ENCODE measurements around the gene METTL23. TPM values are rescaled to one million over a fixed set of nuclear protein-coding genes. Genes with fewer than 3 reads are reported as not detected.

METTL23 gene
- total and polyA plus RNA-seq, 2 of the 8 experiments (the other 6 are each of a cell fraction or from before 2014, with no cell fraction given) = 36.1 to 60.2 TPM

GRCh38 chr17:76688165-76688622 lies 38.4 kb upstream of the METTL23 start:
- Histone ChIP-seq H4K8ac (ENCODE audit: extremely low read depth, insufficient read depth, low read length) (no peak overlapping the region), H2BK20ac (ENCODE audit: low read length) (no peak overlapping the region), H3K9ac (replicated peaks in 1 of 4; ENCODE audit: extremely low read depth in 1 of 4, low read depth in 3 of 4, low read length in 3 of 4) (no peak overlapping the region), H4K20me1 (replicated peaks in 1 of 2; ENCODE audit: control insufficient read depth in 1 of 2, insufficient read depth in 2 of 2, low read length in 2 of 2) (peaks cover 0 to 2% of the 10 kb centered on the region in 2 experiments), H2BK120ac (replicated peaks; ENCODE audit: low read depth, low read length) (no peak overlapping the region), H3K27me3 (replicated peaks in 1 of 4; ENCODE audit: control insufficient read depth in 3 of 4, extremely low read depth in 1 of 4, insufficient read depth in 3 of 4, low read length in 3 of 4) (no peaks in the 10 kb centered on the region; a peak in 1 of 7 replicates), H4K91ac (replicated peaks; ENCODE audit: insufficient read length, low read length) (no peak overlapping the region), H2AK5ac (ENCODE audit: low read depth, low read length) (no peak overlapping the region), H2BK15ac (ENCODE audit: low read length) (no peak overlapping the region), H3K9me3 (ENCODE audit: insufficient read depth in 2 of 2, low read depth in 1 of 2, low read length in 1 of 2) (no peaks in the 10 kb centered on the region), H3K27ac (ENCODE audit: low read depth, low read length) (no peak overlapping the region), H3K4me2 (ENCODE audit: insufficient read depth in 1 of 2, low read depth in 2 of 2, low read length in 2 of 2) (no peak overlapping the region), H3K4ac (replicated peaks; ENCODE audit: insufficient read length, low read depth, low read length) (no peak overlapping the region), H2AFZ (ENCODE audit: low read length) (no peak overlapping the region), H3K4me1 (replicated peaks in 1 of 4; ENCODE audit: control insufficient read depth in 3 of 4, insufficient read depth in 4 of 4, low read length in 3 of 4) (peaks cover 0 to 21% (median 11%) of the 10 kb centered on the region in 4 experiments; a peak in 6 of 7 replicates), H2BK5ac (ENCODE audit: low read depth, low read length) (no peak overlapping the region), H3K79me2 (ENCODE audit: control insufficient read depth in 1 of 2, insufficient read depth in 2 of 2, low read length in 2 of 2) (no peaks in the 10 kb centered on the region), H3K56ac (replicated peaks; ENCODE audit: insufficient read length, low read depth, low read length) (no peak overlapping the region), H3K23ac (ENCODE audit: insufficient read length) (no peak overlapping the region), H4K5ac (ENCODE audit: insufficient read length, low read depth, low read length) (no peak overlapping the region), H3K79me1 (ENCODE audit: low read depth, low read length) (no peaks in the 10 kb centered on the region), H3K18ac (ENCODE audit: extremely low read depth, low read length) (no peak overlapping the region), H3K14ac (ENCODE audit: insufficient read length) (no peak overlapping the region), H2BK12ac (ENCODE audit: low read depth, low read length) (no peak overlapping the region), H3K4me3 (ENCODE audit: extremely low read depth in 1 of 4, insufficient read depth in 2 of 4, low read depth in 3 of 4, low read length in 4 of 4) (no peak overlapping the region), H3K36me3 (ENCODE audit: control insufficient read depth in 2 of 4, insufficient read depth in 4 of 4, low read length in 3 of 4) (no peaks in the 10 kb centered on the region), H3K23me2 (ENCODE audit: low read depth, low read length) (no peaks in the 10 kb centered on the region)
- FAIRE-seq (no peak), DNase-seq (ENCODE audit: low read depth in 1 of 2, low spot score in 2 of 2) (no peak)
- ChIA-PET CTCF (ENCODE audit: partially characterized antibody) (interaction anchor here (0.9 to 13.1 kb wide), 7 partner anchors 10 to 64 kb away, joined by 3 to 155 read pairs (median 4); partner anchors contain the start of genes JMJD6, METTL23 and MXRA7), POLR2A (ENCODE audit: partially characterized antibody) (interaction anchor here (0.8 to 2.7 kb wide), 3 partner anchors 17 to 117 kb away, joined by 3 to 12 read pairs (median 3); no protein-coding TSS in a partner anchor)
- 90% methylated on average over 11 of the region's 11 CpGs; no CpG with 5 or more reads in 1 of the 2 experiments for WGBS, 2 experiments (ENCODE audit: extremely low coverage in 1 of 2, insufficient coverage in 1 of 2, insufficient read length in 1 of 2, insufficient replicate concordance in 2 of 2, low coverage in 1 of 2, low lambda C conversion rate in 2 of 2, missing lambda C conversion rate in 1 of 2)
- no peak for TF ChIP-seq CBX5 (IDR thresholded peaks at IDR 0.05; ENCODE audit: low read depth, low read length)
- no peak for TF ChIP-seq HDAC6 (IDR thresholded peaks at IDR 0.05; ENCODE audit: low read depth, low read length)
- TF ChIP-seq NRF1 (IDR thresholded peaks at IDR 0.05; ENCODE audit: low read depth, low read length) = no peak
- no peak for TF ChIP-seq ZNF274 (IDR thresholded peaks at IDR 0.05; ENCODE audit: borderline replicate concordance, extremely low read depth, low read length)
- no peak for TF ChIP-seq POLR2A (IDR thresholded peaks at IDR 0.05; ENCODE audit: control extremely low read depth in 1 of 2, low read depth in 2 of 2, low read length in 2 of 2)
- TF ChIP-seq CTBP2 (IDR thresholded peaks at IDR 0.05; ENCODE audit: borderline replicate concordance, insufficient read depth, insufficient read length, low read length) = no peak
- no peak for TF ChIP-seq POLR2AphosphoS5 (IDR thresholded peaks at IDR 0.05; ENCODE audit: low read depth, low read length)
- no peak for TF ChIP-seq HDAC2 (IDR thresholded peaks at IDR 0.05; ENCODE audit: borderline replicate concordance in 1 of 2, low read depth in 2 of 2, low read length in 2 of 2)
- no peak for TF ChIP-seq TCF12 (IDR thresholded peaks at IDR 0.05; ENCODE audit: low read depth, low read length)
- TF ChIP-seq TAF1 (IDR thresholded peaks at IDR 0.05; ENCODE audit: low read depth, low read length) = no peak
- no peak for TF ChIP-seq TAF7 (optimal IDR thresholded peaks at IDR 0.05; ENCODE audit: borderline replicate concordance, low read depth, low read length)
- no peak for TF ChIP-seq SIRT6 (IDR thresholded peaks at IDR 0.05; ENCODE audit: low read length)
- no peak for TF ChIP-seq BRCA1 (IDR thresholded peaks at IDR 0.05; ENCODE audit: low read depth, low read length)
- TF ChIP-seq TBP (IDR thresholded peaks at IDR 0.05; ENCODE audit: low read depth, low read length) = no peak
- no peak for TF ChIP-seq MAFK (IDR thresholded peaks at IDR 0.05; ENCODE audit: low read depth, low read length)
